IMR-90 (cell line): Measurements from ENCODE around the gene PXK.

Source experiments
- POLR2A ChIP-seq: IDR thresholded peaks from 2 replicates; pipeline ENCODE4 v1.6.1; 2012; ENCODE audit warnings: mild to moderate bottlenecking, low read depth, low read length
- RAD21 ChIP-seq: IDR thresholded peaks from 2 replicates; pipeline ENCODE4 v1.6.1; 2012; ENCODE audit warnings: low read length, improper control_type of control experiment
- TF ChIP-seq, protein P1 (sequence below): fragments of 150-350 bp; IDR thresholded peaks from 2 replicates; pipeline ENCODE4 v1.6.1; 2017; ENCODE audit warnings: mild to moderate bottlenecking, antibody characterized with exemption, low read length, low read depth
- TF ChIP-seq, protein P2 (sequence below): conservative IDR thresholded peaks from 2 replicates; pipeline ENCODE4 v1.5.1; 2012; ENCODE audit warnings: mild to moderate bottlenecking, low read depth, low read length, improper control_type of control experiment

GRCh38 chr3:58394339-58394738 is 61.6 kb downstream of the PXK start:
- TF ChIP-seq POLR2A = no peak
- TF ChIP-seq, protein P1, sequence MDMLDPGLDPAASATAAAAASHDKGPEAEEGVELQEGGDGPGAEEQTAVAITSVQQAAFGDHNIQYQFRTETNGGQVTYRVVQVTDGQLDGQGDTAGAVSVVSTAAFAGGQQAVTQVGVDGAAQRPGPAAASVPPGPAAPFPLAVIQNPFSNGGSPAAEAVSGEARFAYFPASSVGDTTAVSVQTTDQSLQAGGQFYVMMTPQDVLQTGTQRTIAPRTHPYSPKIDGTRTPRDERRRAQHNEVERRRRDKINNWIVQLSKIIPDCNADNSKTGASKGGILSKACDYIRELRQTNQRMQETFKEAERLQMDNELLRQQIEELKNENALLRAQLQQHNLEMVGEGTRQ = no peak
- TF ChIP-seq, protein P2, sequence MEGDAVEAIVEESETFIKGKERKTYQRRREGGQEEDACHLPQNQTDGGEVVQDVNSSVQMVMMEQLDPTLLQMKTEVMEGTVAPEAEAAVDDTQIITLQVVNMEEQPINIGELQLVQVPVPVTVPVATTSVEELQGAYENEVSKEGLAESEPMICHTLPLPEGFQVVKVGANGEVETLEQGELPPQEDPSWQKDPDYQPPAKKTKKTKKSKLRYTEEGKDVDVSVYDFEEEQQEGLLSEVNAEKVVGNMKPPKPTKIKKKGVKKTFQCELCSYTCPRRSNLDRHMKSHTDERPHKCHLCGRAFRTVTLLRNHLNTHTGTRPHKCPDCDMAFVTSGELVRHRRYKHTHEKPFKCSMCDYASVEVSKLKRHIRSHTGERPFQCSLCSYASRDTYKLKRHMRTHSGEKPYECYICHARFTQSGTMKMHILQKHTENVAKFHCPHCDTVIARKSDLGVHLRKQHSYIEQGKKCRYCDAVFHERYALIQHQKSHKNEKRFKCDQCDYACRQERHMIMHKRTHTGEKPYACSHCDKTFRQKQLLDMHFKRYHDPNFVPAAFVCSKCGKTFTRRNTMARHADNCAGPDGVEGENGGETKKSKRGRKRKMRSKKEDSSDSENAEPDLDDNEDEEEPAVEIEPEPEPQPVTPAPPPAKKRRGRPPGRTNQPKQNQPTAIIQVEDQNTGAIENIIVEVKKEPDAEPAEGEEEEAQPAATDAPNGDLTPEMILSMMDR = no peak
- no peak for TF ChIP-seq RAD21
